ENCODE data around the gene GID8.

GRCh38 chr20:62940875-62941274 lies 2.9 kb downstream of the GID8 start:
- TF ChIP-seq CTCF (IDR thresholded peaks at IDR 0.05 in 2 of 3, conservative IDR thresholded peaks at IDR 0.05 in 1 of 3; ENCODE audit: borderline replicate concordance in 1 of 3, insufficient read depth in 1 of 3, low read depth in 2 of 3, low read length in 2 of 3) (no peak), SP1 (IDR thresholded peaks at IDR 0.05; ENCODE audit: low read depth) (no peak), POLR2A (IDR thresholded peaks at IDR 0.05; ENCODE audit: borderline replicate concordance, extremely low read depth, insufficient read depth, insufficient read length) (no peak)
